SU-DHL-6 (cell line): ENCODE data around the gene KRT39.

Experiments used
- EZH2phosphoT487 ChIP-seq: fragments of 200-600 bp; sonication (generic), shearing (Covaris generic); conservative IDR thresholded peaks from 2 replicates; pipeline ENCODE4 v1.6.1; 2018; ENCODE audit warnings: mild to moderate bottlenecking, antibody characterized with exemption, low read length, moderate library complexity, mixed read lengths
- TF ChIP-seq, protein P1 (sequence below): fragments of 200-600 bp; sonication (generic); IDR thresholded peaks from one replicate; pipeline ENCODE4 v1.5.1; 2017; ENCODE audit warnings: antibody characterized with exemption, mild to moderate bottlenecking, low read length, moderate library complexity; ENCODE audit not compliant: insufficient read depth, poor library complexity, severe bottlenecking

DNA sequence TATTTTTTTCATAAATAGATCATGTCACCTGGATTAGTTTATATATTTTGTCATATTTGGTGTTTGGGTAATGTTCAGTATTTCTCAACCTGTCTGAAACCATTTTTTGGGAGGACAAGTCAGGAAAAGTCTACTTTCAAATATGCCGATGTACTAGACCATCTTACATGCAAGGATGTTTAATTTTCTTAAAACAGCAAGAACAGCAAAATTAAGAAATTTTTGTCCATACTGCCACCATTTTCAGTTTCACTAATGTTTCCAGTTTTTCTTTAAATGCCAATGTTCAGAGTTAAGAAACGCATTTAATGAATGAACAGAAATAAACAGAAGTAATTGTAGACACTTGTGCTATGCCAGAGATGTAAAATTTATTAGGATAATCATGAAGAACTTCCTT lies 26.3 kb upstream of the KRT39 start:
- no peak for TF ChIP-seq EZH2phosphoT487
- TF ChIP-seq, protein P1, sequence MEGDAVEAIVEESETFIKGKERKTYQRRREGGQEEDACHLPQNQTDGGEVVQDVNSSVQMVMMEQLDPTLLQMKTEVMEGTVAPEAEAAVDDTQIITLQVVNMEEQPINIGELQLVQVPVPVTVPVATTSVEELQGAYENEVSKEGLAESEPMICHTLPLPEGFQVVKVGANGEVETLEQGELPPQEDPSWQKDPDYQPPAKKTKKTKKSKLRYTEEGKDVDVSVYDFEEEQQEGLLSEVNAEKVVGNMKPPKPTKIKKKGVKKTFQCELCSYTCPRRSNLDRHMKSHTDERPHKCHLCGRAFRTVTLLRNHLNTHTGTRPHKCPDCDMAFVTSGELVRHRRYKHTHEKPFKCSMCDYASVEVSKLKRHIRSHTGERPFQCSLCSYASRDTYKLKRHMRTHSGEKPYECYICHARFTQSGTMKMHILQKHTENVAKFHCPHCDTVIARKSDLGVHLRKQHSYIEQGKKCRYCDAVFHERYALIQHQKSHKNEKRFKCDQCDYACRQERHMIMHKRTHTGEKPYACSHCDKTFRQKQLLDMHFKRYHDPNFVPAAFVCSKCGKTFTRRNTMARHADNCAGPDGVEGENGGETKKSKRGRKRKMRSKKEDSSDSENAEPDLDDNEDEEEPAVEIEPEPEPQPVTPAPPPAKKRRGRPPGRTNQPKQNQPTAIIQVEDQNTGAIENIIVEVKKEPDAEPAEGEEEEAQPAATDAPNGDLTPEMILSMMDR = no peak
